GM21390 (cell line): ENCODE results near the gene PCDHA7.
"Not testable (repeated sequence)": the region's sequence is repeated elsewhere in the genome, so short reads cannot be mapped to it uniquely, and the experiment has no call there.

ENCODE experiments used
- ATAC-seq: cut with Tn5 transposase; IDR thresholded peaks from one replicate; pipeline ENCODE4 v1.9.1; 2021; ENCODE audit not compliant: unreplicated experiment

PCDHA7 gene

GRCh38 chr5:140821375-140822280 lies 12.4 kb upstream of the PCDHA7 start, which contains the start of gene PCDHA5:
PCDHA5 (plus strand) TSS chr5:140821613.
- ATAC-seq = no peak

- ATAC-seq = no peak
Measured at GRCh38 chr5:140822281-140822629, 11.8 kb upstream of the PCDHA7 start.

DNA sequence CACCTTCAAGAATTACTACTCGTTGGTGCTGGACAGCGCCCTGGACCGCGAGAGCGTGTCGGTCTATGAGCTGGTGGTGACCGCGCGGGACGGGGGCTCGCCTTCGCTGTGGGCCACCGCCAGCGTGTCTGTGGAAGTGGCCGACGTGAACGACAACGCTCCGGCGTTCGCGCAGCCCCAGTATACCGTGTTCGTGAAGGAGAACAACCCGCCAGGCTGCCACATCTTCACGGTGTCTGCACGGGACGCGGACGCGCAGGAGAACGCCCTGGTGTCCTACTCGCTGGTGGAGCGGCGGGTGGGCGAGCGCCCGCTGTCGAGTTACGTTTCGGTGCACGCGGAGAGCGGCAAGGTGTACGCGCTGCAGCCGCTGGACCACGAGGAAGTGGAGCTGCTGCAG lies 11.1 kb upstream of the PCDHA7 start:
- not testable (repeated sequence) for ATAC-seq

DNA sequence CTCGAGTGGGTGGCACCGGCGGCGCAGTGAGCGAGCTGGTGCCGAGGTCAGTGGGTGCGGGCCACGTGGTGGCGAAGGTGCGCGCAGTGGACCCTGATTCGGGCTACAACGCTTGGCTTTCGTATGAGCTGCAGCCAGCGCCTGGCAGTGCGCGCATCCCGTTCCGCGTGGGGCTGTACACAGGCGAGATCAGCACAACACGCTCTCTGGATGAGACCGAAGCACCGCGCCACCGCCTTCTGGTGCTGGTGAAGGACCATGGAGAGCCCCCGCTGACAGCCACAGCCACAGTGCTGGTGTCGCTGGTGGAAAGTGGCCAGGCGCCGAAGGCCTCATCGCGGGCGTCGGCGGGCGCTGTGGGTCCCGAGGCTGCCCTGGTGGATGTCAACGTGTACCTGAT lies 10.6 kb upstream of the PCDHA7 start:
- no peak for ATAC-seq

- no peak for ATAC-seq
Measured at GRCh38 chr5:140827704-140828361, 6.2 kb upstream of the PCDHA7 start, which contains the start of gene PCDHA6. PCDHA6 (plus strand) TSS chr5:140827960; CDS start chr5:140828092, 132 bp downstream.

- no peak for ATAC-seq
Measured at GRCh38 chr5:140828362-140828737, 5.7 kb upstream of the PCDHA7 start.

GRCh38 chr5:140829511-140830501 lies 4.3 kb upstream of the PCDHA7 start:
- ATAC-seq = not testable (repeated sequence)

DNA sequence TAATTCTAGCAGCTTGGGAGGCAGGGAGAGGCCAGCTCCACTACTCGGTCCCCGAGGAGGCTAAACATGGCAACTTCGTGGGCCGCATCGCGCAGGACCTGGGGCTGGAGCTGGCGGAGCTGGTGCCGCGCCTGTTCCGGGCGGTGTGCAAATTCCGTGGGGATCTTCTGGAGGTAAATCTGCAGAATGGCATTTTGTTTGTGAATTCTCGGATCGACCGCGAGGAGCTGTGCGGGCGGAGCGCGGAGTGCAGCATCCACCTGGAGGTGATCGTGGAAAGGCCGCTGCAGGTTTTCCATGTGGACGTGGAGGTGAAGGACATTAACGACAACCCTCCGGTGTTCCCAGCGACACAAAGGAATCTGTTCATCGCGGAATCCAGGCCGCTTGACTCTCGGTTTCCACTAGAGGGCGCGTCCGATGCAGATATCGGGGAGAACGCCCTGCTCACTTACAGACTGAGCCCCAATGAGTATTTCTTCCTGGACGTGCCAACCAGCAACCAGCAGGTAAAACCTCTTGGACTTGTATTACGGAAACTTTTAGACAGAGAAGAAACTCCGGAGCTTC lies 455 bp downstream of the PCDHA7 start:
- ATAC-seq = not testable (repeated sequence)

GRCh38 chr5:140835622-140836510 lies 1.8 kb downstream of the PCDHA7 start:
- ATAC-seq = no peak

DNA sequence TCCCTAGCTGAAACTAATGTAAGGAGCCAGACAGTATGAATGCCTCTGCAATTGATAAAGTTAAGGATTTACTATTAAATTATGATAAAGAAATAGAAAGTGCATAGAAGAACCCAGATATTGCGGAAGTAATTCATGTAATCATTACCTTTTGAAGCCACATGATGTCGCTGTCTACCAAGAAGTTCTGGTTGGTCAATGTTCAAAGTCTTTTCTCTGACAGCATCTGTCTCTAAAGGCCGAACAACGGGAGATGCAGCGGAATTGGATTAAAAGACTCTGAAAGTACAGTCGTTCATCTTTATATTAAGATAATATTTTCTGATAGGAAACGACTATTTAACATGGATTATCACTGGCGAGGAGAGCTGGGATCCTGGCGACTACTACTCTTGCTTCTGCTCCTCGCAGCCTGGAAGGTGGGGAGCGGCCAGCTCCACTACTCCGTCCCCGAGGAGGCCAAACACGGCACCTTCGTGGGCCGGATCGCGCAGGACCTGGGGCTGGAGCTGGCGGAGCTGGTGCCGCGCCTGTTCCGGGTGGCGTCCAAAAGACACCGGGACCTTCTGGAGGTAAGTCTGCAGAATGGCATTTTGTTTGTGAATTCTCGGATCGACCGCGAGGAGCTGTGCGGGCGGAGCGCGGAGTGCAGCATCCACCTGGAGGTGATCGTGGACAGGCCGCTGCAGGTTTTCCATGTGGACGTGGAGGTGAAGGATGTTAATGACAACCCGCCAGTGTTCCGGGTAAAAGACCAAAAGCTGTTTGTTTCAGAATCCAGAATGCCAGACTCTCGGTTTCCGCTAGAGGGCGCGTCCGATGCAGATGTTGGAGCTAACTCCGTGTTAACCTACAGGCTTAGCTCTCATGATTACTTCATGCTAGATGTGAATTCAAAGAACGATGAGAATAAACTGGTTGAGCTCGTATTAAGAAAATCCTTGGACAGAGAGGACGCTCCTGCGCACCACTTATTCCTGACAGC lies 7.2 kb downstream of the PCDHA7 start, which contains the start of gene PCDHA8:
Gene PCDHA8, plus strand, starts transcription at position 210 of the 985 bp plus-strand sequence. Its CDS starts 135 bp downstream, at position 345.
- no peak for ATAC-seq

DNA sequence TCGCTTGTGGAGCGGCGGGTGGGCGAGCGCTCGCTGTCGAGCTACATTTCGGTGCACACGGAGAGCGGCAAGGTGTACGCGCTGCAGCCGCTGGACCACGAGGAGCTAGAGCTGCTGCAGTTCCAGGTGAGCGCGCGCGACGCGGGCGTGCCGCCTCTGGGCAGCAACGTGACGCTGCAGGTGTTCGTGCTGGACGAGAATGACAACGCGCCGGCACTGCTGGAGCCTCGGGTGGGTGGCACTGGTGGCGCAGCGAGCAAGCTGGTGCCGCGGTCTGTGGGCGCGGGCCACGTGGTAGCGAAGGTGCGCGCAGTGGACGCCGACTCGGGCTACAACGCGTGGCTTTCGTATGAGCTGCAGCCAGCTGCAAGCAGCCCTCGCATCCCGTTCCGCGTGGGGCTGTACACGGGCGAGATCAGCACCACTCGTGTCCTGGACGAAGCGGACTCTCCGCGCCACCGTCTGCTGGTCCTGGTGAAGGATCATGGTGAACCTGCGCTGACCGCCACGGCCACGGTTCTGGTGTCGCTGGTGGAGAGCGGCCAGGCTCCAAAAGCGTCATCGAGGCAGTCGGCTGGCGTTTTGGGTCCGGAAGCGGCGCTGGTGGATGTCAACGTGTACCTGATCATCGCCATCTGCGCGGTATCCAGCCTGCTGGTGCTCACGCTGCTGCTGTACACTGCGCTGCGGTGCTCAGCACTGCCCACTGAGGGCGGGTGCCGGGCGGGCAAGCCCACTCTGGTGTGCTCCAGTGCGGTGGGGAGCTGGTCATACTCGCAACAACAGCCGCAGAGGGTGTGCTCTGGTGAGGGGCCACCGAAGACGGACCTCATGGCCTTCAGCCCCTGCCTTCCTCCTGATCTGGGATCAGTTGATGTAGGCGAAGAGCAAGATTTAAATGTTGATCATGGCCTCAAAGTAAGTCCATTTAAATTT lies 9.0 kb downstream of the PCDHA7 start:
- ATAC-seq = no peak

- ATAC-seq = not testable (repeated sequence)
Measured at GRCh38 chr5:140848139-140849102, 14.4 kb downstream of the PCDHA7 start, which contains the start of gene PCDHA9. PCDHA9 (plus strand) TSS chr5:140848382; CDS start chr5:140848496, 114 bp downstream.

GRCh38 chr5:140849831-140850634 lies 16.0 kb downstream of the PCDHA7 start:
- ATAC-seq = not testable (repeated sequence)

DNA sequence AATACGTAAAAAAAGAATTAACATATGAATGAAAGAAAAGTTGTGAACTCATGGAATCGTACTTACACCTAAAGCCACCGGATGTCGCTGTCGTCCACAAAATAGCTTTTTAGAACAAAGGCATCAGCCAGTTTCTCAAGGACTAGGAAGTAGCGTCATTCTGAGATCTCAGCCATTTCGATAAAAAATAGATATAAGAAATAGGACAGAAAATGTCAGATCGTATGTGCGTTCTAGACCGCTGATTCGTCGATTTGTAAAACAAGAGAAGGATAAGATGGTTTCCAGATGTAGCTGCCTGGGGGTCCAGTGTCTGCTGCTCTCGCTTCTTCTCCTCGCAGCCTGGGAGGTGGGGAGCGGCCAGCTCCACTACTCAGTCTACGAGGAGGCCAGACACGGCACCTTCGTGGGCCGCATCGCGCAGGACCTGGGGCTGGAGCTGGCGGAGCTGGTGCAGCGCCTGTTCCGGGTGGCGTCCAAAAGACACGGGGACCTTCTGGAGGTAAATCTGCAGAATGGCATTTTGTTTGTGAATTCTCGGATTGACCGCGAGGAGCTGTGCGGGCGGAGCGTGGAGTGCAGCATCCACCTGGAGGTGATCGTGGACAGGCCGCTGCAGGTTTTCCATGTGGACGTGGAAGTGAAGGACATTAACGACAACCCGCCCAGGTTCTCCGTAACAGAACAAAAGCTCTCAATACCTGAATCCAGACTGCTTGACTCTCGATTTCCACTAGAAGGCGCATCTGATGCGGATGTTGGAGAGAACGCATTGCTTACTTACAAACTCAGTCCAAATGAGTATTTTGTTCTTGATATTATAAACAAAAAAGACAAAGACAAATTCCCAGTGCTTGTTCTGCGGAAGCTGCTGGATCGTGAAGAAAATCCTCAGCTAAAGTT lies 22.0 kb downstream of the PCDHA7 start, which contains the start of gene PCDHA10:
Gene PCDHA10, plus strand, starts transcription at position 126 of the 903 bp plus-strand sequence. Its CDS starts 152 bp downstream, at position 278.
- ATAC-seq = no peak
